ENCODE measurements around the gene BET1. TPM values are rescaled to one million over a fixed set of nuclear protein-coding genes. Genes with fewer than 3 reads are reported as not detected.

BET1 gene
- total RNA-seq, 3 donors from 2014 or later, result 18.1 to 51.4 (median 31.8) TPM

- Histone ChIP-seq H3K4me3 (no peak overlapping the region), H3K27me3 (no peaks in the 10 kb centered on the region), H3K9me3 (no peaks in the 10 kb centered on the region), H3K4me1 (no peaks in the 10 kb centered on the region), H3K36me3 (no peaks in the 10 kb centered on the region), H3K27ac (no peak overlapping the region)
- intact Hi-C loops (cut with DNase I; ENCODE audit: low total_unique reads), result no loop called here
- DNase-seq (ENCODE audit: low spot score in 2 of 2), result no peak
- TF ChIP-seq POLR2AphosphoS5 (IDR thresholded peaks at IDR 0.05) (no peak), POLR2A (IDR thresholded peaks at IDR 0.05) (no peak), CTCF (IDR thresholded peaks at IDR 0.05) (no peak)
These were observed 31.0 kb downstream of the BET1 start for GRCh38 chr7:93973134-93973533.

- no peaks in the 10 kb centered on the region for H3K36me3 ChIP-seq
- intact Hi-C loops (cut with DNase I; ENCODE audit: low total_unique reads), result no loop called here
- no peak overlapping the region for H3K27ac ChIP-seq
- H3K27me3 ChIP-seq, result no peaks in the 10 kb centered on the region
- H3K4me1 ChIP-seq, result no peaks in the 10 kb centered on the region
- no peak overlapping the region for H3K4me3 ChIP-seq
- H3K9me3 ChIP-seq, result no peaks in the 10 kb centered on the region
- DNase-seq (ENCODE audit: low spot score in 2 of 2), result no peak
- no peak for TF ChIP-seq POLR2A (IDR thresholded peaks at IDR 0.05)
- TF ChIP-seq CTCF (IDR thresholded peaks at IDR 0.05), result no peak
- no peak for TF ChIP-seq POLR2AphosphoS5 (IDR thresholded peaks at IDR 0.05)
These were observed 32.0 kb downstream of the BET1 start for GRCh38 chr7:93972029-93972725.

- Histone ChIP-seq H3K27ac (no peak overlapping the region), H3K4me3 (no peak overlapping the region), H3K36me3 (no peaks in the 10 kb centered on the region), H3K9me3 (no peaks in the 10 kb centered on the region), H3K4me1 (no peaks in the 10 kb centered on the region), H3K27me3 (no peaks in the 10 kb centered on the region)
- no peak for DNase-seq (ENCODE audit: low spot score in 2 of 2)
- TF ChIP-seq CTCF (IDR thresholded peaks at IDR 0.05) (no peak), POLR2AphosphoS5 (IDR thresholded peaks at IDR 0.05) (no peak), POLR2A (IDR thresholded peaks at IDR 0.05) (no peak)
- intact Hi-C loops (cut with DNase I; ENCODE audit: low total_unique reads), result no loop called here
These were observed 35.1 kb downstream of the BET1 start for GRCh38 chr7:93968911-93969620.

- H3K36me3 ChIP-seq, result no peaks in the 10 kb centered on the region
- H3K4me3 ChIP-seq, result no peak overlapping the region
- H3K27me3 ChIP-seq, result no peaks in the 10 kb centered on the region
- H3K9me3 ChIP-seq, result no peaks in the 10 kb centered on the region
- no peak for DNase-seq (ENCODE audit: low spot score in 2 of 2)
- no peak overlapping the region for H3K27ac ChIP-seq
- TF ChIP-seq POLR2AphosphoS5 (IDR thresholded peaks at IDR 0.05), result no peak
- no peak for TF ChIP-seq CTCF (IDR thresholded peaks at IDR 0.05)
- no peak for TF ChIP-seq POLR2A (IDR thresholded peaks at IDR 0.05)
- intact Hi-C loops (cut with DNase I; ENCODE audit: low total_unique reads), result no loop called here
- no peaks in the 10 kb centered on the region for H3K4me1 ChIP-seq
These were observed 39.3 kb downstream of the BET1 start for GRCh38 chr7:93964813-93965212.

GRCh38 chr7:93964262-93964661 is 39.9 kb downstream of the BET1 start:
- H3K4me1 ChIP-seq, result no peaks in the 10 kb centered on the region
- H3K9me3 ChIP-seq, result no peaks in the 10 kb centered on the region
- H3K36me3 ChIP-seq, result no peaks in the 10 kb centered on the region
- no peak for TF ChIP-seq CTCF (IDR thresholded peaks at IDR 0.05)
- no peak for TF ChIP-seq POLR2A (IDR thresholded peaks at IDR 0.05)
- TF ChIP-seq POLR2AphosphoS5 (IDR thresholded peaks at IDR 0.05), result no peak
- no peak overlapping the region for H3K27ac ChIP-seq
- no peaks in the 10 kb centered on the region for H3K27me3 ChIP-seq
- H3K4me3 ChIP-seq, result no peak overlapping the region
- DNase-seq (ENCODE audit: low spot score in 2 of 2), result no peak
- intact Hi-C loops (cut with DNase I; ENCODE audit: low total_unique reads), result no loop called here
